PC-9 (cell line): ENCODE measurements around the gene GLI1. TPM values are rescaled to one million over a fixed set of nuclear protein-coding genes. Genes with fewer than 3 reads are reported as not detected.

ENCODE experiments used
- BruUV-seq: library from RNA; stranded (reverse); fragments of 400-500 nt; replicated peaks from 2 replicates; lab custom pipeline; 2021; lab: Mats Ljungman, UMichigan
- CTCF ChIA-PET: fragments of 300-600 bp; sonication (Branson Sonifier 250); formaldehyde crosslinking; loops from one replicate; lab custom pipeline; 2022; ENCODE audit warnings: antibody characterized with exemption; lab: Charles Lee
- POLR2A ChIA-PET: fragments of 300-600 bp; sonication (Branson Sonifier 250); formaldehyde crosslinking; loops from one replicate; lab custom pipeline; 2022; ENCODE audit warnings: antibody characterized with exemption; ENCODE audit not compliant: unreplicated experiment; lab: Charles Lee
- DNase-seq, 2 experiments: peaks; one replicate each; pipeline versions ENCODE4 v3.0.0 to v3.0.0-alpha.2; 2015 to 2022; ENCODE audit warnings: mixed read lengths in 1 of 2
- H2AFZ ChIP-seq: fragments of 200-600 bp; sonication (generic); 2 replicates; pipeline ENCODE4 v1.8.1; 2017; ENCODE audit warnings: antibody characterized with exemption
- H3F3A ChIP-seq: fragments of 200-600 bp; sonication (generic); 2 replicates; pipeline ENCODE4 v1.8.1; 2017; ENCODE audit warnings: antibody characterized with exemption, mild to moderate bottlenecking, low read depth; ENCODE audit not compliant: insufficient read depth
- H3K27ac ChIP-seq: fragments of 200-600 bp; sonication (generic); 2 replicates; pipeline ENCODE4 v1.6.1; 2016; ENCODE audit warnings: mixed run types
- H3K27me3 ChIP-seq: fragments of 200-600 bp; sonication (generic); 2 replicates; pipeline ENCODE4 v1.6.1; 2016; ENCODE audit warnings: low read depth, mixed run types; ENCODE audit not compliant: insufficient read depth
- H3K36me3 ChIP-seq: fragments of 200-600 bp; sonication (generic); 2 replicates; pipeline ENCODE4 v1.6.1; 2016; ENCODE audit warnings: low read depth, mixed run types
- H3K4me1 ChIP-seq: fragments of 200-600 bp; sonication (generic); replicated peaks from 2 replicates; pipeline ENCODE4 v1.6.1; 2016; ENCODE audit warnings: mixed run types; ENCODE audit not compliant: insufficient read depth
- H3K4me2 ChIP-seq: fragments of 200-600 bp; sonication (generic); 2 replicates; pipeline ENCODE4 v1.6.1; 2017; ENCODE audit warnings: mixed run types
- H3K4me3 ChIP-seq: fragments of 200-600 bp; sonication (generic); 2 replicates; pipeline ENCODE4 v1.6.1; 2016; ENCODE audit warnings: mixed run types
- H3K79me2 ChIP-seq: fragments of 200-600 bp; sonication (generic); 2 replicates; pipeline ENCODE4 v1.6.1; 2017; ENCODE audit warnings: low read depth, mixed run types
- H3K9me2 ChIP-seq: fragments of 200-600 bp; sonication (generic); 2 replicates; pipeline ENCODE4 v1.8.1; 2017; ENCODE audit warnings: mild to moderate bottlenecking; ENCODE audit not compliant: insufficient read depth
- H3K9me3 ChIP-seq: fragments of 200-600 bp; sonication (generic); 2 replicates; pipeline ENCODE4 v1.8.1; 2016; ENCODE audit warnings: low read depth; ENCODE audit not compliant: insufficient read depth
- H4K20me1 ChIP-seq: fragments of 200-600 bp; sonication (generic); 2 replicates; pipeline ENCODE4 v1.8.1; 2017; ENCODE audit not compliant: insufficient read depth
- EZH2 ChIP-seq: fragments of 200-600 bp; sonication (generic); IDR thresholded peaks from 2 replicates; pipeline ENCODE4 v1.8.0; 2017; ENCODE audit warnings: antibody characterized with exemption, low read depth
- intact Hi-C: fragments of 100-400 bp; cut with micrococcal nuclease; formaldehyde crosslinking; loops from one replicate; pipeline ENCODE4 v1.10.0; 2022; ENCODE audit not compliant: unreplicated experiment
- total RNA-seq: library from RNA; stranded (reverse); gene quantifications from 2 replicates; pipeline ENCODE4 v1.2.3, GENCODE V29; 2021
- TF ChIP-seq, protein P1 (sequence below): fragments of 200-600 bp; sonication (generic); conservative IDR thresholded peaks from 2 replicates; pipeline ENCODE4 v1.6.1; 2017; ENCODE audit warnings: mixed run types, antibody characterized with exemption, mild to moderate bottlenecking, moderate library complexity

The GLI1 gene
- total RNA-seq, 1 experiment from 2014 or later, result not detected

DNA sequence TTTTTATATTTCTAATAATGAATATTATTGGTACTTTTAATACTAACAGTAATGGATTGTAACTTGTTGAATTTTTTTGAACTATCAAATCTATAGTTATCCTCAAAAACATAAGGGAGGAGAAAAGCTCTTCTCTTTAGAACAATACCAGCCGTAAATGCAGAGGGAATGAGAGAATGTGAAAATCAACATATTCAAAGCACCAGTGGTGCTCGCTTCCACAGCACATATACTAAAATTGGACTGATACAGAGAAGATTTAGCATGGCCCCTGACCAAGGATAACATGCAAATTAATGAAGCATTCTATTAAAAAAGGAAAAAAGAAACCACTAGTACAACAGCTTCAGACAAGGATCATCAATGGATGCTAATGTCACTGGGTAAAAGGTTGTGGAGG, 44.5 kb upstream of the GLI1 start:
- POLR2A ChIA-PET, result no interaction called here
- no peak for DNase-seq
- no peaks in the 10 kb centered on the region for H4K20me1 ChIP-seq
- H3K27ac ChIP-seq, result no peak overlapping the region
- no peaks in the 10 kb centered on the region for H3K9me2 ChIP-seq
- H3K27me3 ChIP-seq, result no peaks in the 10 kb centered on the region
- H3K36me3 ChIP-seq, result no peaks in the 10 kb centered on the region
- no peak overlapping the region for H3K4me2 ChIP-seq
- no TSS peak for BruUV-seq
- no peak overlapping the region for H3K4me3 ChIP-seq
- CTCF ChIA-PET, result no interaction called here
- no peaks in the 10 kb centered on the region for H3K4me1 ChIP-seq
- H2AFZ ChIP-seq, result no peak overlapping the region
- intact Hi-C loops, result no loop called here
- H3K79me2 ChIP-seq, result peaks cover 8% of the 10 kb centered on the region; the same call in 1 of the 2 replicates
- H3F3A ChIP-seq, result peaks cover 5% of the 10 kb centered on the region; the same call in 1 of the 2 replicates
- TF ChIP-seq EZH2, result no peak
- TF ChIP-seq, protein P1, sequence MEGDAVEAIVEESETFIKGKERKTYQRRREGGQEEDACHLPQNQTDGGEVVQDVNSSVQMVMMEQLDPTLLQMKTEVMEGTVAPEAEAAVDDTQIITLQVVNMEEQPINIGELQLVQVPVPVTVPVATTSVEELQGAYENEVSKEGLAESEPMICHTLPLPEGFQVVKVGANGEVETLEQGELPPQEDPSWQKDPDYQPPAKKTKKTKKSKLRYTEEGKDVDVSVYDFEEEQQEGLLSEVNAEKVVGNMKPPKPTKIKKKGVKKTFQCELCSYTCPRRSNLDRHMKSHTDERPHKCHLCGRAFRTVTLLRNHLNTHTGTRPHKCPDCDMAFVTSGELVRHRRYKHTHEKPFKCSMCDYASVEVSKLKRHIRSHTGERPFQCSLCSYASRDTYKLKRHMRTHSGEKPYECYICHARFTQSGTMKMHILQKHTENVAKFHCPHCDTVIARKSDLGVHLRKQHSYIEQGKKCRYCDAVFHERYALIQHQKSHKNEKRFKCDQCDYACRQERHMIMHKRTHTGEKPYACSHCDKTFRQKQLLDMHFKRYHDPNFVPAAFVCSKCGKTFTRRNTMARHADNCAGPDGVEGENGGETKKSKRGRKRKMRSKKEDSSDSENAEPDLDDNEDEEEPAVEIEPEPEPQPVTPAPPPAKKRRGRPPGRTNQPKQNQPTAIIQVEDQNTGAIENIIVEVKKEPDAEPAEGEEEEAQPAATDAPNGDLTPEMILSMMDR, result no peak
- no peaks in the 10 kb centered on the region for H3K9me3 ChIP-seq

DNA sequence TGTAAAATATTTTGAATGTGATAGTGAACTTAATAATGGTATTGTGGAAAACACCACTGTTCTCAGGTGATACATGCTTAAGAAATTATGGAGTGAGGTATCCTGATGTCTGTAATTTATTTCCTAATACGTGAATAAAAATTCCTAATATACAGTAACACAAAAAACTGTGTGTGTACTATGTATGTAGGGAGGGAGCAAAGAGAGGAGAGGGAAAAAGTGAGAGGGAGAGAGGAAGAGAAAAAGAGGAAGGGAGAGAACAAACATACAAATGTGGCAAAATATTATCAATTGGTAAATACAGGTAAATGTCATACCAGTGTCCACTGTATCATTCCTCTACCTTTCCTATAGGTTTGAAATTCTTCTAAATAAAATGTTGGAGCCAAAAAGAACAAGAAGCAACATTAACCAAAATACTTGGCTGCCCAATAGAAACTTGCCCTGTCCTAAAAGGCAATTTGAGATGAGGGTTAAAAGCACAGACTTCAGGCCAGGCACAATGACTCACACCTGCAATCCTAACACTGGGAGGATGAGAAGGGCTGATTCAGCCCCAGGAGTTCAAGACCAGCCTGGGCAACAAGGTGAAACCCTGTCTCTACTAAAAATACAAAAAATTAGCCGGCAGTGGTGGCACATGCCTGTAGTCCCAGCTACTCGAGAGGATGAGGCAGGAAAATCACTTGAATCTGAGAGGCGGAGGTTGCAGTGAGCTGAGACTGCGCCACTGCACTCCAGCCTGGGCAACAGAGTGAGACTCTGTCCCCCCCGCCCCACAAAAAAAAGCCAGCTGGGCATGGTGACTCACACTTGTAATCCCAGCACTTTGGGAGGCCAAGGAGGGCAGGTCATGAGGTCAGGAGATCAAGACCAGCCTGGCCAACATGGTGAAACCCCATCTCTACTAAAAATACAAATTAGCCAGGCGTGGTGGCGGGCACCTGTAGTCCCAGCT, 43.3 kb upstream of the GLI1 start:
- no peak for DNase-seq
- H3K4me2 ChIP-seq, result no peak overlapping the region
- no TSS peak for BruUV-seq
- no peak overlapping the region for H3K4me3 ChIP-seq
- H2AFZ ChIP-seq, result no peak overlapping the region
- POLR2A ChIA-PET, result no interaction called here
- intact Hi-C loops, result no loop called here
- no peaks in the 10 kb centered on the region for H3K9me2 ChIP-seq
- H3F3A ChIP-seq, result peaks cover 5% of the 10 kb centered on the region; the same call in 1 of the 2 replicates
- no peaks in the 10 kb centered on the region for H3K36me3 ChIP-seq
- CTCF ChIA-PET, result no interaction called here
- H4K20me1 ChIP-seq, result no peaks in the 10 kb centered on the region
- no peaks in the 10 kb centered on the region for H3K9me3 ChIP-seq
- H3K4me1 ChIP-seq, result no peaks in the 10 kb centered on the region
- TF ChIP-seq, protein P1, result no peak
- no peak for TF ChIP-seq EZH2
- no peaks in the 10 kb centered on the region for H3K27me3 ChIP-seq
- H3K27ac ChIP-seq, result no peak overlapping the region
- H3K79me2 ChIP-seq, result peaks cover 8% of the 10 kb centered on the region; the same call in 1 of the 2 replicates

DNA sequence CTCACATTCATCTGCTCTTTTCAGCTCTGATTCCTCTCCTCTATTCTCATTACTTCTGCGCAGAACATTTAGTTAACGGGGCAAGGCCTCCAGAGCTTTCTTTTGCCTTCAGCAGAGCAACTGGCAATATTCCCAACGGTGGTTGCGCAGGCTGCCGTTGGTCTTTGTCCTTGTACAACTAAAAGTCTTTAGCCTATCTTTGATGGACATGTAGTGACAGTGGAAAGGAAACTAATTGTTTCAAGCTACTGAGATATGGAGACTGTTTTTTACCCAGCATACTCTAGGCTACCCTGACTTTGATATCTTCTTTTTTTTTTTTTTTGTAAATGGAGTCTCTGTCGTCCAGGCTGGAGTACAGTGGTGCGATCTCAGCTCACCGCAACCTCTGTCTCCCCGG, 41.3 kb upstream of the GLI1 start:
- Histone ChIP-seq H3K9me2 (no peaks in the 10 kb centered on the region), H3K9me3 (no peaks in the 10 kb centered on the region), H3K4me1 (no peaks in the 10 kb centered on the region), H4K20me1 (no peaks in the 10 kb centered on the region), H3K4me2 (no peak overlapping the region), H3K27me3 (no peaks in the 10 kb centered on the region), H3K27ac (no peak overlapping the region), H3F3A (peaks cover 5% of the 10 kb centered on the region; the same call in 1 of the 2 replicates), H2AFZ (no peak overlapping the region), H3K79me2 (peaks cover 8% of the 10 kb centered on the region; the same call in 1 of the 2 replicates), H3K36me3 (no peaks in the 10 kb centered on the region), H3K4me3 (no peak overlapping the region)
- intact Hi-C loops, result no loop called here
- DNase-seq, result no peak
- ChIA-PET POLR2A (no interaction called here), CTCF (no interaction called here)
- no TSS peak for BruUV-seq
- no peak for TF ChIP-seq EZH2
- TF ChIP-seq, protein P1, result no peak
